ENCODE measurements around the gene IDH3B.

IDH3B gene

GRCh38 chr20:2653556-2654383, 10.2 kb downstream of the IDH3B start:
- no peaks in the 10 kb centered on the region for H3K9me3 ChIP-seq (ENCODE audit: insufficient read depth, low read depth, low read length)
- no peak overlapping the region for H4K12ac ChIP-seq (ENCODE audit: low read depth, low read length)
- H2BK12ac ChIP-seq (ENCODE audit: low read length) = no peak overlapping the region
- no peak for DNase-seq
- no peak overlapping the region for H2BK120ac ChIP-seq (ENCODE audit: insufficient read depth, low read length, poor library complexity)
- H3K36me3 ChIP-seq (ENCODE audit: control insufficient read depth in 1 of 2, insufficient read depth in 2 of 2, low read length in 2 of 2) = peaks cover 45 to 50% of the 10 kb centered on the region in 2 experiments
- no peak overlapping the region for H3K23ac ChIP-seq (ENCODE audit: low read length)
- peak overlapping the region; percentile 93 for H3K4me2 ChIP-seq (ENCODE audit: low read length)
- no peak overlapping the region for H2AK5ac ChIP-seq (ENCODE audit: low read length)
- no peak overlapping the region for H2AFZ ChIP-seq (ENCODE audit: insufficient read depth, low read length, poor library complexity)
- H3K27me3 ChIP-seq (ENCODE audit: insufficient read depth, low read length) = no peaks in the 10 kb centered on the region
- H3K79me1 ChIP-seq (ENCODE audit: low read length) = peaks cover 12% of the 10 kb centered on the region
- WGBS (ENCODE audit: extremely low coverage, insufficient coverage, insufficient read length) = no CpG with 5 or more reads among the region's 24 CpGs
- H2BK5ac ChIP-seq (ENCODE audit: low read depth, low read length, poor library complexity) = no peak overlapping the region
- H3K4ac ChIP-seq (ENCODE audit: low read depth, low read length) = peak overlapping the region; percentile 88
- H3K14ac ChIP-seq (ENCODE audit: low read length) = no peak overlapping the region
- peak overlapping the region; percentile 93 for H3K9ac ChIP-seq (ENCODE audit: low read length)
- no peak overlapping the region for H3K27ac ChIP-seq (ENCODE audit: low read depth, low read length)
- no peak overlapping the region for H3K18ac ChIP-seq (ENCODE audit: low read length)
- peak overlapping the region; percentile 94 for H3K4me3 ChIP-seq (ENCODE audit: low read depth, low read length)
- peaks cover 0 to 6% of the 10 kb centered on the region in 2 experiments for H3K4me1 ChIP-seq (ENCODE audit: control insufficient read depth in 1 of 2, insufficient read depth in 2 of 2, low read length in 2 of 2)
- H4K91ac ChIP-seq (ENCODE audit: low read depth, low read length) = no peak overlapping the region
- H4K8ac ChIP-seq (ENCODE audit: low read depth, low read length) = no peak overlapping the region
- H3K79me2 ChIP-seq (ENCODE audit: control insufficient read depth, insufficient read depth, low read length, poor library complexity) = peaks cover 18% of the 10 kb centered on the region

- Histone ChIP-seq H3K36me3 (ENCODE audit: control insufficient read depth in 1 of 2, insufficient read depth in 2 of 2, low read length in 2 of 2) (peaks cover 37 to 42% of the 10 kb centered on the region in 2 experiments), H3K79me1 (ENCODE audit: low read length) (peaks cover 12% of the 10 kb centered on the region), H2BK12ac (ENCODE audit: low read length) (no peak overlapping the region)
Measured at GRCh38 chr20:2652724-2653555, 11.1 kb downstream of the IDH3B start.

GRCh38 chr20:2651772-2652723, 12.0 kb downstream of the IDH3B start, which contains the start of gene NOP56:
Gene NOP56 (plus strand): TSS chr20:2652632. CDS start chr20:2652661, 29 bp downstream.
- Histone ChIP-seq H3K27ac (ENCODE audit: low read depth, low read length) (peak within 1 kb of the TSS; percentile 88), H4K8ac (ENCODE audit: low read depth, low read length) (peak within 1 kb of the TSS; percentile 98), H3K36me3 (ENCODE audit: control insufficient read depth in 1 of 2, insufficient read depth in 2 of 2, low read length in 2 of 2) (peaks cover 33 to 34% of the 10 kb centered on the region in 2 experiments), H3K9me3 (ENCODE audit: insufficient read depth, low read depth, low read length) (no peaks in the 10 kb centered on the region), H3K79me2 (ENCODE audit: control insufficient read depth, insufficient read depth, low read length, poor library complexity) (peaks cover 18% of the 10 kb centered on the region), H3K23ac (ENCODE audit: low read length) (no peak within 1 kb of the TSS), H3K18ac (ENCODE audit: low read length) (peak within 1 kb of the TSS; percentile 99), H2BK120ac (ENCODE audit: insufficient read depth, low read length, poor library complexity) (peak within 1 kb of the TSS; percentile 95), H3K27me3 (ENCODE audit: insufficient read depth, low read length) (no peaks in the 10 kb centered on the region), H2AFZ (ENCODE audit: insufficient read depth, low read length, poor library complexity) (peak within 1 kb of the TSS; percentile 88), H4K12ac (ENCODE audit: low read depth, low read length) (peak within 1 kb of the TSS; percentile 96), H3K4me1 (ENCODE audit: control insufficient read depth in 1 of 2, insufficient read depth in 2 of 2, low read length in 2 of 2) (peaks cover 0 to 6% of the 10 kb centered on the region in 2 experiments), H3K4ac (ENCODE audit: low read depth, low read length) (peak within 1 kb of the TSS; percentile 91), H3K9ac (ENCODE audit: low read length) (peak within 1 kb of the TSS; percentile 93), H2AK5ac (ENCODE audit: low read length) (peak within 1 kb of the TSS; percentile 97), H3K14ac (ENCODE audit: low read length) (peak within 1 kb of the TSS; percentile 100), H3K79me1 (ENCODE audit: low read length) (peaks cover 12% of the 10 kb centered on the region), H2BK5ac (ENCODE audit: low read depth, low read length, poor library complexity) (peak within 1 kb of the TSS; percentile 94), H3K4me2 (ENCODE audit: low read length) (peak within 1 kb of the TSS; percentile 93), H2BK12ac (ENCODE audit: low read length) (no peak within 1 kb of the TSS), H4K91ac (ENCODE audit: low read depth, low read length) (peak within 1 kb of the TSS; percentile 98), H3K4me3 (ENCODE audit: low read depth, low read length) (peak within 1 kb of the TSS; percentile 94)
- no CpG with 5 or more reads among the region's 101 CpGs for WGBS (ENCODE audit: extremely low coverage, insufficient coverage, insufficient read length)
- DNase-seq = peak; percentile 83 to 94

More at GRCh38 chr20:2652724-2653555, 11.1 kb downstream of the IDH3B start:
- Histone ChIP-seq H4K8ac (ENCODE audit: low read depth, low read length) (peak overlapping the region; percentile 98), H4K12ac (ENCODE audit: low read depth, low read length) (peak overlapping the region; percentile 82), H3K4me1 (ENCODE audit: control insufficient read depth in 1 of 2, insufficient read depth in 2 of 2, low read length in 2 of 2) (peaks cover 0 to 6% of the 10 kb centered on the region in 2 experiments), H3K14ac (ENCODE audit: low read length) (peak overlapping the region; percentile 100), H2BK5ac (ENCODE audit: low read depth, low read length, poor library complexity) (peak overlapping the region; percentile 89), H3K23ac (ENCODE audit: low read length) (no peak overlapping the region), H3K79me2 (ENCODE audit: control insufficient read depth, insufficient read depth, low read length, poor library complexity) (peaks cover 18% of the 10 kb centered on the region), H4K91ac (ENCODE audit: low read depth, low read length) (peak overlapping the region; percentile 98), H3K9me3 (ENCODE audit: insufficient read depth, low read depth, low read length) (no peaks in the 10 kb centered on the region), H2AFZ (ENCODE audit: insufficient read depth, low read length, poor library complexity) (peak overlapping the region; percentile 88), H3K27ac (ENCODE audit: low read depth, low read length) (peak overlapping the region; percentile 31), H3K4ac (ENCODE audit: low read depth, low read length) (peak overlapping the region; percentile 88), H3K18ac (ENCODE audit: low read length) (peak overlapping the region; percentile 99), H3K9ac (ENCODE audit: low read length) (peak overlapping the region; percentile 93), H2BK120ac (ENCODE audit: insufficient read depth, low read length, poor library complexity) (peak overlapping the region; percentile 95), H3K4me3 (ENCODE audit: low read depth, low read length) (peak overlapping the region; percentile 94), H2AK5ac (ENCODE audit: low read length) (peak overlapping the region; percentile 97), H3K4me2 (ENCODE audit: low read length) (peak overlapping the region; percentile 93), H3K27me3 (ENCODE audit: insufficient read depth, low read length) (no peaks in the 10 kb centered on the region)
- DNase-seq = peak in 1 of 2 donors; percentile 10
- no CpG with 5 or more reads among the region's 56 CpGs for WGBS (ENCODE audit: extremely low coverage, insufficient coverage, insufficient read length)

All from trophoblast cell (in vitro differentiated cells and primary cell).